ENCODE measurements around the gene RASAL1.

DNA sequence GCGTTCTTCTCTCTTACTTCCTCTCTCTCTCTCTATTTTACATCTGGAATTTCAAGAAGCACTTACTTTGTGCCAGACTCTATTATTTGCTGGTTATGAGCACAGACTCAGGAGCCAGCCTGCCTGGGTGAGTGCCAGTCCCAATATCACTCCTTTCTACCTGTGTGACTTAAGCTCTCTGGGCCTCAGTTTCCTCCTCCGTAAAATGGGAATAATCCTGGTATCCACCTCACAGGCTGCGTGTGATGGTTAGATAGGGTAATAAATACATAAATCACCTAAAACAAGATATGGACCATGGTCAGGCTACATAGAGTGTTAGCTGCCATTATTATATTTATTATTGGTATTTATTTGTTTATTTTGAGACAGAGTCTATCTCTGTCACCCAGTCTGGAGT is 24.3 kb downstream of the RASAL1 start:
- TF ChIP-seq, protein P1, sequence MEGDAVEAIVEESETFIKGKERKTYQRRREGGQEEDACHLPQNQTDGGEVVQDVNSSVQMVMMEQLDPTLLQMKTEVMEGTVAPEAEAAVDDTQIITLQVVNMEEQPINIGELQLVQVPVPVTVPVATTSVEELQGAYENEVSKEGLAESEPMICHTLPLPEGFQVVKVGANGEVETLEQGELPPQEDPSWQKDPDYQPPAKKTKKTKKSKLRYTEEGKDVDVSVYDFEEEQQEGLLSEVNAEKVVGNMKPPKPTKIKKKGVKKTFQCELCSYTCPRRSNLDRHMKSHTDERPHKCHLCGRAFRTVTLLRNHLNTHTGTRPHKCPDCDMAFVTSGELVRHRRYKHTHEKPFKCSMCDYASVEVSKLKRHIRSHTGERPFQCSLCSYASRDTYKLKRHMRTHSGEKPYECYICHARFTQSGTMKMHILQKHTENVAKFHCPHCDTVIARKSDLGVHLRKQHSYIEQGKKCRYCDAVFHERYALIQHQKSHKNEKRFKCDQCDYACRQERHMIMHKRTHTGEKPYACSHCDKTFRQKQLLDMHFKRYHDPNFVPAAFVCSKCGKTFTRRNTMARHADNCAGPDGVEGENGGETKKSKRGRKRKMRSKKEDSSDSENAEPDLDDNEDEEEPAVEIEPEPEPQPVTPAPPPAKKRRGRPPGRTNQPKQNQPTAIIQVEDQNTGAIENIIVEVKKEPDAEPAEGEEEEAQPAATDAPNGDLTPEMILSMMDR (conservative IDR thresholded peaks at IDR 0.05; ENCODE audit: low read depth, low read length) = no peak
- TF ChIP-seq EZH2 (IDR thresholded peaks at IDR 0.05; ENCODE audit: borderline replicate concordance, low read depth, low read length, poor library complexity, severe bottlenecking) = no peak

All from A673 (cell line).